GM21367 (cell line): Measurements from ENCODE around the gene CIC.

Experiments used
- ATAC-seq: cut with Tn5 transposase; IDR thresholded peaks from one replicate; pipeline ENCODE4 v1.9.1; 2021; ENCODE audit not compliant: unreplicated experiment

The CIC gene

GRCh38 chr19:42303876-42304275, 34.8 kb downstream of the CIC start:
- ATAC-seq: no peak

- no peak for ATAC-seq
Measured at GRCh38 chr19:42306646-42307045, 37.6 kb downstream of the CIC start.

- ATAC-seq: no peak
Measured at GRCh38 chr19:42309686-42310085, 40.6 kb downstream of the CIC start.

GRCh38 chr19:42311657-42312056, 42.6 kb downstream of the CIC start:
- ATAC-seq: no peak

DNA sequence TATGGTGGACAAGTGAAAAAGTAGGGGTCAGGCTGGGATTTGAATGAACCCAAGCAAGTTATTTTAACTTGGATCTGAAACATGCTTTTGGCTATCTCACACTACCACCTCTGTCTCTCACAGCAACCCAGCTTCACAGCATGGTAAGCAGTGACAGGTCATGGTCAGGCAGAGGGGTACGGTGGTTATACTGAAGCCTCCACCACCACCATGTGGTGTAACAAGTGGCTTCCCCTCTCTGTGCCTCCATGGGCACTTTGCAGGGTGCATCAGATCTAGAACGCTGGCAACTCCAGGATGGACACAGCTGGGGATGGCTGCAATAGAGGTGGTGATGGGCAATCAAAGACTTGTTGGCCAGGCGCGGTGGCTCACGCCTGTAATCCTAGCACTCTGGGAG, 43.3 kb downstream of the CIC start:
- no peak for ATAC-seq

GRCh38 chr19:42313096-42313839, 44.2 kb downstream of the CIC start, which contains the start of gene TMEM145:
Gene TMEM145, plus strand, starts transcription at chr19:42313309. Its CDS starts 68 bp downstream, at chr19:42313377.
- ATAC-seq: no peak

- no peak for ATAC-seq
Measured at GRCh38 chr19:42313840-42314755, 45.0 kb downstream of the CIC start.

GRCh38 chr19:42315024-42315423, 46.0 kb downstream of the CIC start:
- no peak for ATAC-seq

DNA sequence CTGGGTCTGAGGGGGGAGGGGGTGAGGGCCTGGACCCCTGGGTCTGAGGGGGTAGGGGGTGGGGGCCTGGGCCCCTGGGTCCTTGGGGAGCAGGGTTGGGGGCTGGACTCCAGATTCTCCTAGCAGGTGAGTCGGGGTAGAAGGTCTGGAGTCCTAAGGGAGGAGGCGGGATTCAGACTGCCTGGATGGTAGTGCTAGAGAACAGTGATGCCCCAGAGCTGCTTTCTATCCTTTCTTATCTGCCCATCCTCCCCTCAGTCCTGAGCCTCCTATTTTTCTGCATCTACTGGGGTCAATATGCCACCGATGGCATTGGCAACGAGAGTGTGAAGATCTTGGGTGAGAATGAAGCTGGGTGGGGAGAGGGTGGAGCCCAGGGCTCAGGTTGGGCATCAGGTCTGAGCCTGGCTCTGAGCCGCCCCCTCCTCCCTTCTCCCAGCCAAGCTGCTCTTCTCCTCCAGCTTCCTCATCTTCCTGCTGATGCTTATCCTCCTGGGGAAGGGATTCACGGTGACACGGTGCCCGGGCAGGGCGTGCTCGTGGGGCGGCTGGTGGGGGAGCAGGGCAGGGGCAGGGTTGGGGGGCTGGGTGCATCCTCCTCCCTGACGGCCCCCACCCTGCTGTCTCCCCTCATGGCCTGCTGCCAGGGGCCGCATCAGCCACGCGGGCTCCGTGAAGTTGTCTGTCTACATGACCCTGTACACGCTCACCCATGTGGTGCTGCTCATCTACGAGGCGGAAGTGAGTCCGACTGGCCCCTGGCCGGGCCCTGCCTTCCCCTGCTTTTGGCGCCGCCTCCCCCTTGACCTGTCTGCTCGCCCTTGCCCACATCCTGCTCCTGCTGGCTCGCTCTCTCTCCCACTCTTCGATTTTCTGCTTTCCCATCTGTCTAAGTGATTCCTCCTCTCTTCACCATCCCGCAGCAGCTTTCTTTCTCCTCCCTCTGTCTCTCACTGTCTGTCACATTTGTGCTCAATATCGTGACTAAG, 47.5 kb downstream of the CIC start:
- ATAC-seq: no peak

DNA sequence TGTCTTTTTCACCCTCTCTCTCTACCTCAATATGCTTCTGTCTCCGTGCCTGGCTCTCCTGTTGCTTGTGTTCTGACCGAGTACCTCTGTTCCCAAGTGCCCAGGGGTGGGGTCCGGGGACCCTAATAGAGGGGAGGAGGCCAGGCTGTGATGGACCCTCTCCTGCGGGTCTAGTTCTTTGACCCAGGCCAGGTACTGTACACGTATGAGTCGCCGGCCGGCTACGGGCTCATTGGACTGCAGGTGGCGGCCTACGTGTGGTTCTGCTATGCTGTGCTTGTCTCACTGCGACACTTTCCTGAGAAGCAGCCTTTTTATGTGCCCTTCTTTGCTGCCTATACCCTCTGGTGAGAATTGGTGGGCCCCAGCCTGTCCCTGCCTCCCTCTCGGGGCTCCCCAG, 48.5 kb downstream of the CIC start:
- no peak for ATAC-seq

- ATAC-seq: no peak
Measured at GRCh38 chr19:42322305-42322704, 53.3 kb downstream of the CIC start.

- ATAC-seq: no peak
Measured at GRCh38 chr19:42323473-42323851, 54.4 kb downstream of the CIC start.

- ATAC-seq: no peak
Measured at GRCh38 chr19:42323852-42324654, 55.0 kb downstream of the CIC start.

DNA sequence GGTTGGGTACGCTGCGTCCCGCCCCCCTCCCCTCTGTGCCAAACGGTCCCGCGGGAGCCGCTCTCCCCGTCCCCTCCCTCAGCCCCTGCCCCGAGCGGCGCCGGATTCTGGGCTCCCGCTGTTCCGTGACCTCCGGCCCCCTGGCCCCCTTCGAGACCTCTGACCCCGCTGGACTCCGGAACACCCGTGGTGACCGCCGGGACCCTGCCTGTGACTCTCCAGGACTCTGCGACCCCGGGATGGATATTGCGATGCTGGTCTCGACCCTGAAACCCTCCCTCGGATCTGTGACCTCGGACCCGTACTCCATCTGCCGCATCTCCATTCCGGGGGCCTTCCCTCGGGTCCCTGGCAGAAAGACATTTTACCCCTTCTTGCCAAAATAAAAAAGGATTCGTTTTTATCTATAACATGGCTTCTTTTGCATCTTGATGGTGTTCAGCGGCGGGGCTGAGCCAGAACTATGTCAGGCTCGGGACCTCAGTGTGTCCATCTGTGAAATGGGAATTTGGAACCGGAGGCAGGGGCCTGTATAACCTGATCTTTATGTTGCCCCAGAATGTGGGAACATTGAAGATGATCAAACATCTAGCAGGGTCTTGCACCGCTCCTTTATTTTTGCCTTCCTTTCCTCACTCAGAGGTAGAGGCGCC, 55.7 kb downstream of the CIC start:
- no peak for ATAC-seq

DNA sequence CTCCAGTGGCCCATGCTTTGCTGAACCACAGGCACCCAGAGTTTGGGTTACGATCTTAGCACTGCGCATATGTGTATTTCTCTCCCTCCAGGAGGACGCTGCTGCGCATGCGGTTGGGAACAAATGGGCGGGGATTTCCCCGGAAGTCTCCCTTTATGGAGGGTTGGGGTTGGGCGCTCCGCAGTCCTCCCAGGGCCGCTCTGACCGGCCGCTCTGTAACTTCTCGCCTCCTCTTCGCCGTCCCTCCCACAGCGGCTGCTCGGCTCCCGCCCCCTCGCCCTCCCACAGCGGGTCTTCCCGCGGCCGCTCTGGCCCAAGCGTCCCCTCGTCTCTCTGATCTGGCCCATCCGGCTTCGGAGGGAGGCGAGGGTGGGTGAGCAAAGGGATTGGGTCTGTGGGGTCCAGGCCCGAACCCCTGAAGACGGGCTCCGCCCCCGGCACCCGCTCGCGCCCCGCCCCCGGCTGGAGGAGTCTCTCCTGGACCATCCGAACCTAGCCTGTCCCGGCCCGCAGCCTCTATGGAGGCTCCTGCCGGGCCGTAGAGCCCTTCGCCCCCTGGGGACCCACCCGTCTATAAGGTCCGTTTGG, 56.4 kb downstream of the CIC start, which contains the start of gene MEGF8:
Gene MEGF8 (plus strand): TSS at position 328 of the 588 bp plus-strand sequence. CDS start 609 bp downstream, outside the sequence.
- ATAC-seq: peak; percentile 73

- no peak for ATAC-seq
Measured at GRCh38 chr19:42325896-42326771, 57.1 kb downstream of the CIC start.

GRCh38 chr19:42326969-42327368, 57.9 kb downstream of the CIC start:
- no peak for ATAC-seq

DNA sequence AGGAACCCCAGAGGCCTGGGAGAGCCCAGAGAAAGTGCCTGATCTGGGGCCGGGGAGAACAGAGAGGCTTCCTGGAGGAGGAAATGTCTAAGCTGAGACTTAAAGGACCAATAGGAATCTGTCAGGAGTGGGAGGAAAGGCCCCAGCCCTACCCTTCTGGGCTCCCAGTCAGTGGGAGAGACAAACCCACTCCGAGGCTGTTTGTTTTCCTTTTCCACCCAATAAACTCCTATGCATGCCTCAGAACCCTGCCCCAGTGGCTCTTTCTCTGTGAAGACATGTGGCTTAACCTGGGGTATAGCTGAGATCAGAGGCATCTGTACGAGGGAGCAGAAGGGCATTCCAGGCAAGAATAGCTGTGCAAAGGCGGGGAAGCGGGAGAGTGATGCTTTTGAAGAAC, 58.3 kb downstream of the CIC start:
- no peak for ATAC-seq
